GM18858 (cell line): ENCODE data around the gene HOXB3.
"Not testable (repeated sequence)": the region's sequence is repeated elsewhere in the genome, so short reads cannot be mapped to it uniquely, and the experiment has no call there.

Experiments used
- ATAC-seq: cut with Tn5 transposase; IDR thresholded peaks from one replicate; pipeline ENCODE4 v1.9.1; 2021; ENCODE audit not compliant: unreplicated experiment

HOXB3 gene

GRCh38 chr17:48530208-48530886, 59.7 kb downstream of the HOXB3 start:
- ATAC-seq, result no peak

GRCh38 chr17:48529683-48530009, 60.4 kb downstream of the HOXB3 start:
- no peak for ATAC-seq

DNA sequence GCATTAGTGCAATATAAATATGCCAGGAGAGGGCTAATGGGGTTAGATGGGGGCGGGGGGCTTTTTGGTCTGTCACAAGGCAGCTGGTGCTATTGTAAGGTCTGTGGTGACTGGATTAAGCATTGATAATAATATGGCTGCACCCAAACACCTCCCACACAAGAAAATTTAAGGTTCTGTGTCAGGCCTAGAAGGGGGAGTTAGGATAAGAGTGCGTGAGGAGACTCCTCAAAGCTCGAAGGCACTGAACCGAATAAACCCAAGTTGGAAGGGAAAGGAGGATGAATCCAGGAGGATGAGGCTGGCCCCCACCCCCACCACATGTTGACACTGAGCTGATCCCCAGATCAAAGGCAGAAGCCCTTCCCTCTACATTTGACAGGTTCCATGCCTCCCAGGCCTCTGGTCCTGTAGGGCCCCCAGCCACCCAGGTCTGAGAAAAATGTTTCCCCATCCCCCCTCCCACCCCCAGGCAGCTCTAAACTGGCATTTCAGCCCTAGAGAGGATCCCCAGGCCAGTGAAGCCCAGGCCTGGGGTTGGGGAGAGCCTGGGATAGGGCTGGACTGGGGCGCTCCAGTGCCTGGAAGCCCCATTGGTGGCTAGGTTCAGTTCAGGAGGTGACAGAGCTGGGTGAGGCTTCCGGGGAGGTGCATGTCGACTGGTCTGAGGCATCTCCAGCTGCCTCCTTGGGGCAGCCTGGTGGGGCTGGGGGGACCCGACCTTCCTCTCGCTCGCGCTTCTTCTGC, 60.9 kb downstream of the HOXB3 start:
- ATAC-seq, result no peak

GRCh38 chr17:48528153-48528935, 61.7 kb downstream of the HOXB3 start:
- no peak for ATAC-seq

DNA sequence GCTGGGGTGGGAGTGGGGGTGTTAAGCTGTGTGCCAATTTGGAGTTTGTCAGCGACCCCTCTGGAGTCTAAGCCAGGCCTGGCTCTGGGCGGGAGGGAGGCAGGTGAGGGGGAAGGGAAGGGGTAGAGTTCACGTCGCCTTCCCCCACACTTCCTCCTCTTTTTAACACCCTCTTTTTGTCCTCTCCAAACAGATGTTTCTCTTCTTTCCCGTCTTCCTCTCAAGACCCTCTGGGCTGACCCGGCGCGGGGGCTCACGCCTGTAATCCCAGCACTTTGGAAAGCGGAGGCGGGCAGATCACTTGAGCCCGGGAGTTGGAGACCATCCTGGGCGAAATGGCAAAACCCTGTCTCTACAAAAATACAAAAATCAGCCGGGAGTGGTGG, 62.5 kb downstream of the HOXB3 start:
- no peak for ATAC-seq

- ATAC-seq, result no peak
These were observed 63.2 kb downstream of the HOXB3 start for GRCh38 chr17:48526608-48527546.

DNA sequence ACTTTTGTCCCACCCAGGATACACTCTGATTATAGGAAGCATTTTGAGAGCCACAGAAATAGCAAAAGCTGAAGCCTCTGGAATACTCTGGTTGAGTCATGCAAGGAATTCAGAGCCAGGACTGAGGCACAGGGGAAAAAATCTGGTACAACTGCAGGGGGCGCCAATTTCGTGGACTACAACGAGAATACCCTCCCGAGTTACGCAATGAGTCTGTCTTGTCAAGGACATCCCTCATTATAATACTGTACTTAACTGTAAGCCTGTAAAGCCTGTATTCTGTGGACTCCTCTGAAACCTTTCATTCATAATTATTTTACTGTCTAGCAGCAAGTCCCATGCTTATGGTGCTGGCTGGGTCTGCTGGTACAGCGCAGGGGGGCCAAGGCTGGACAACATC, 67.0 kb downstream of the HOXB3 start:
- ATAC-seq, result no peak

GRCh38 chr17:48522031-48522653, 67.9 kb downstream of the HOXB3 start:
- ATAC-seq, result no peak

- no peak for ATAC-seq
These were observed 69.4 kb downstream of the HOXB3 start for GRCh38 chr17:48520631-48521079.

- no peak for ATAC-seq
These were observed 70.6 kb downstream of the HOXB3 start for GRCh38 chr17:48519427-48519826.

- ATAC-seq, result no peak
These were observed 72.6 kb downstream of the HOXB3 start for GRCh38 chr17:48517478-48517877.

GRCh38 chr17:48515925-48516900, 73.8 kb downstream of the HOXB3 start:
- ATAC-seq, result no peak

- no peak for ATAC-seq
These were observed 75.6 kb downstream of the HOXB3 start for GRCh38 chr17:48514477-48514876.

DNA sequence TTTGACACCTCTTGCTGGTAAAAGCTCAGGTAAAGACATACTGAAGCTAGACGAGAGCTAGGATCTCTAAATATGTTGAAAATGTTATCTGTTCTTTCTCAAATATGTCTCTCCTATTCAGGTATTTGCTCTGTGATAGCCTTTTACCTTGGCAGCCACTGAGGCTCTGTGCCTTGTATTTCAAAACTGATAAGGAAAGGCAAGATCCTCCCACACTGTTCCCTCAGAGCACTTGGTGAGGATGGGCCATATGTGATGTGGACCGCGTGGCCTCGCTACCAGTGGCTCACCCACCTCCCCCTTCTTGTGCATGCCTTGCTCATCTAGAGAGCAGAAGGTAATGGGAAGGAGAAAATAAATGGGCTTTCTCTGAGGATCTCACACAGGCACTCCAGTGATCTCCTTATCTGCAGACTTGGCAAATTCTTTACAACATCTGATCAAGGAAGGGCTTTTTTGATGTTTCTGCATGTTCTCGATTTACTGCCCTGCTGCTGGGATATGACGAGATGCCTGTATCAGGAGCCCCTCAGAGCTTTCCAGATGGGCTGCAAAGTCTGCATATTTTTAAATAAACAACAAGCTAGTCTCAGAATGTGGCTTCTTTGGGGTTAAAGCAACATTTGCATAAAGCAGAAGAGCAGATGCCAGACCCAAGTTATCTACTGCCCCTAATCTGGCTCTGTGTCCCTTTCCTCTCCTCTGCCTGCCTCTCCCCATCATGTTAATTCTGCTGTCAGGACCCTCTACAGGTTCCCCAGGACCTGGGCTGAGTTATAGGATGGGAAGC, 76.2 kb downstream of the HOXB3 start:
- ATAC-seq, result no peak

- no peak for ATAC-seq
These were observed 76.9 kb downstream of the HOXB3 start for GRCh38 chr17:48513097-48513496.

DNA sequence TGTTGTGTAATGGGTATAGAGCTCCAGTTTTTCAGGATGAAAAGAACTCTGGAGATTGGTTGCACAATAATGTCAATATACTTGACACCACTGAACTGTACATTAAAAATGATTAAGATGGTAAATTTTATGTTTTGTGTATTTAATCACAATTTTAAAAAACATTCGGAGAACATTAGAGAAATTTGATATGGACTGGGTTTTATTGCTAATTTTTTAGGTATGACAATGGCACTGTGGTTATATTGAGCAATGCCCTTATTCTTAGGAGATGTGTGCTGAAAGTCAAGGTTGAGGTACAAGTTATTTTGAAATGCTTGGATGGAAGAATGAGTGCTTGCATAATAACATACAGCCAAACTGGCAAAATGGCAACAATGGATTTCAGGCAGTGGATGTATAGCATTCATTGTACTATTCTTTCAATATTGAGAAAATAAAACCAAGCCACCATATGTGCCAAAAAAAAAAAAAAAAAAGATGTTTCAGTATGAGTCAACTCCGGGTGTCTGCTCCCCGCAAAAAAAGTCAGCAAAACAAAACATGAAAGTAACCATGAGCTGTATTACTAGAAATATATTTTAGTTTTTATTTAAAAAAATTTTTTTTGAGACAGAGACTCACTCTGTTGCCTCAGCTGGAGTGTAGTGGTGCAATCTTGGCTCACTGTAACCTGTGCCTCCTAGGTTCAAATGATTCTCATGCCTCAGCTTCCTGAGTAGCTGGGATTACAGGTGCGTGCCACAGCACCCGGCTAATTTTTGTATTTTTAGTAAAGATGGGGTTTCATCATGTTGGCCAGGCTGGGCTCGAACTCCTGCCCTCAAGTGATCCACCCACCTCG, 79.1 kb downstream of the HOXB3 start:
- ATAC-seq, result peak; percentile 61

DNA sequence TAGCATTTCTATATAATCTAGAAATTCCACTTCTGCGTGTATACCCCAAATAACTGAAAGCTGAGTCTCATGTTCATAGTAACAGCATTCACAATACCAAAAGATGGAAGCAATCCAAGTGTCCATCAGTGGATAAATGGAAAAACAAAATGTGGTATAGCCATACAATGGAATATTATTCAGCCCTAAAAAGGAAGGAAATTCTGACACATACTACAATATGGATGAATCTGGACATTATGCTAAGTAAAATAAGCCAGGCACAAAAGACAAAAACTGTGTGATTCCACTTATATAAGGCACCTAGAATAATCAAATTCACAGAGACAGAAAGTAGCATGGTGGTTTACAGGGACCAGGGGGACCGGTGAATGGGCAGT, 79.7 kb downstream of the HOXB3 start:
- ATAC-seq, result no peak

GRCh38 chr17:48509708-48510107, 80.3 kb downstream of the HOXB3 start:
- not testable (repeated sequence) for ATAC-seq
